Measurements from ENCODE around the gene RYR1.
"Not testable (repeated sequence)": the region's sequence is repeated elsewhere in the genome, so short reads cannot be mapped to it uniquely, and the experiment has no call there.

RYR1 gene

GRCh38 chr19:38488096-38488495 is 54.6 kb downstream of the RYR1 start:
- no peak for DNase-seq (ENCODE audit: low read depth in 2 of 2, low spot score in 1 of 2)

GRCh38 chr19:38488776-38489481 is 55.4 kb downstream of the RYR1 start:
- no peak for DNase-seq (ENCODE audit: low read depth in 2 of 2, low spot score in 1 of 2)

- no peak for DNase-seq (ENCODE audit: low read depth in 2 of 2, low spot score in 1 of 2)
Observed at GRCh38 chr19:38490861-38491260, 57.4 kb downstream of the RYR1 start.

- no peak for DNase-seq (ENCODE audit: low read depth in 2 of 2, low spot score in 1 of 2)
Observed at GRCh38 chr19:38492181-38492813, 58.8 kb downstream of the RYR1 start.

GRCh38 chr19:38494379-38494778 is 60.9 kb downstream of the RYR1 start:
- no peak for DNase-seq (ENCODE audit: low read depth in 2 of 2, low spot score in 1 of 2)

- not testable (repeated sequence) for DNase-seq (ENCODE audit: low read depth in 2 of 2, low spot score in 1 of 2)
Observed at GRCh38 chr19:38495375-38495774, 61.9 kb downstream of the RYR1 start.

GRCh38 chr19:38496116-38496515 is 62.6 kb downstream of the RYR1 start:
- DNase-seq (ENCODE audit: low read depth in 2 of 2, low spot score in 1 of 2), result no peak

- no peak for DNase-seq (ENCODE audit: low read depth in 2 of 2, low spot score in 1 of 2)
Observed at GRCh38 chr19:38496603-38497487, 63.4 kb downstream of the RYR1 start.

- DNase-seq (ENCODE audit: low read depth in 2 of 2, low spot score in 1 of 2), result no peak
Observed at GRCh38 chr19:38497907-38498306, 64.4 kb downstream of the RYR1 start.

GRCh38 chr19:38499532-38499931 is 66.0 kb downstream of the RYR1 start:
- DNase-seq (ENCODE audit: low read depth in 2 of 2, low spot score in 1 of 2), result no peak

- DNase-seq (ENCODE audit: low read depth in 2 of 2, low spot score in 1 of 2), result no peak
Observed at GRCh38 chr19:38500450-38500849, 67.0 kb downstream of the RYR1 start.

GRCh38 chr19:38502410-38503076 is 69.1 kb downstream of the RYR1 start:
- no peak for DNase-seq (ENCODE audit: low read depth in 2 of 2, low spot score in 1 of 2)

GRCh38 chr19:38503077-38503410 is 69.6 kb downstream of the RYR1 start:
- no peak for DNase-seq (ENCODE audit: low read depth in 2 of 2, low spot score in 1 of 2)

- DNase-seq (ENCODE audit: low read depth in 2 of 2, low spot score in 1 of 2), result no peak
Observed at GRCh38 chr19:38505958-38506357, 72.5 kb downstream of the RYR1 start.

- no peak for DNase-seq (ENCODE audit: low read depth in 2 of 2, low spot score in 1 of 2)
Observed at GRCh38 chr19:38506375-38506722, 72.9 kb downstream of the RYR1 start.

GRCh38 chr19:38506723-38507550 is 73.4 kb downstream of the RYR1 start:
- peak in 1 of 2 donors; percentile 73 for DNase-seq (ENCODE audit: low read depth in 2 of 2, low spot score in 1 of 2)

- no peak for DNase-seq (ENCODE audit: low read depth in 2 of 2, low spot score in 1 of 2)
Observed at GRCh38 chr19:38507551-38508127, 74.1 kb downstream of the RYR1 start.

GRCh38 chr19:38508507-38508906 is 75.0 kb downstream of the RYR1 start:
- no peak for DNase-seq (ENCODE audit: low read depth in 2 of 2, low spot score in 1 of 2)

GRCh38 chr19:38509027-38509426 is 75.5 kb downstream of the RYR1 start:
- no peak for DNase-seq (ENCODE audit: low read depth in 2 of 2, low spot score in 1 of 2)

GRCh38 chr19:38511074-38511708 is 77.7 kb downstream of the RYR1 start:
- no peak for DNase-seq (ENCODE audit: low read depth in 2 of 2, low spot score in 1 of 2)

Measured in stimulated activated CD8-positive, alpha-beta memory T cell treated with anti-CD3 and anti-CD28 coated beads, Interleukin-4, amount 100 ng/mL, for 1 hour (primary cell).